Smooth muscle cell (in vitro differentiated cells): ENCODE data around the gene NELFE. TPM values are rescaled to one million over a fixed set of nuclear protein-coding genes. Genes with fewer than 3 reads are reported as not detected.

Experiments
- DNase-seq: peaks from one replicate; lab custom pipeline; 2025; ENCODE audit not compliant: unreplicated experiment; lab: John Stamatoyannopoulos, UW
- H2AFZ ChIP-seq: fragments of 200-600 bp; sonication (generic); 2 replicates; pipeline ENCODE4 v1.6.0; 2016; ENCODE audit warnings: antibody characterized with exemption, low read depth, mild to moderate bottlenecking
- H3F3A ChIP-seq: fragments of 200-600 bp; sonication (generic); 2 replicates; pipeline ENCODE4 v1.6.0; 2017; ENCODE audit warnings: antibody characterized with exemption, low read depth
- H3K27ac ChIP-seq: fragments of 200-600 bp; sonication (generic); 2 replicates; pipeline ENCODE4 v1.5.1; 2016; ENCODE audit warnings: low read depth, mild to moderate bottlenecking
- H3K27me3 ChIP-seq: fragments of 200-600 bp; sonication (generic); 2 replicates; pipeline ENCODE4 v1.6.1; 2016; ENCODE audit warnings: low read depth, mild to moderate bottlenecking
- H3K36me3 ChIP-seq: fragments of 200-600 bp; sonication (generic); 2 replicates; pipeline ENCODE4 v1.5.1; 2016; ENCODE audit warnings: low read depth
- H3K4me1 ChIP-seq: fragments of 200-600 bp; sonication (generic); 2 replicates; pipeline ENCODE4 v1.5.1; 2016; ENCODE audit warnings: low read depth
- H3K4me2 ChIP-seq: fragments of 200-600 bp; sonication (generic); 2 replicates; pipeline ENCODE4 v1.6.0; 2016; ENCODE audit warnings: mild to moderate bottlenecking
- H3K4me3 ChIP-seq: fragments of 200-600 bp; sonication (generic); 2 replicates; pipeline ENCODE4 v1.5.1; 2016; ENCODE audit warnings: mild to moderate bottlenecking
- H3K79me2 ChIP-seq: fragments of 200-600 bp; sonication (generic); 2 replicates; pipeline ENCODE4 v1.6.0; 2016; ENCODE audit warnings: low read depth, mild to moderate bottlenecking
- H3K9ac ChIP-seq: fragments of 200-600 bp; sonication (generic); 2 replicates; pipeline ENCODE4 v1.6.0; 2016; ENCODE audit warnings: low read depth
- H3K9me3 ChIP-seq: fragments of 200-600 bp; sonication (generic); replicated peaks from 2 replicates; pipeline ENCODE4 v1.5.1; 2016; ENCODE audit warnings: low read depth
- H4K20me1 ChIP-seq: fragments of 200-600 bp; sonication (generic); 2 replicates; pipeline ENCODE4 v1.6.0; 2016; ENCODE audit warnings: low read depth
- WGBS: methylation state at CpG from one replicate; pipeline ENCODE4 v1.1.7; 2016; ENCODE audit warnings: low lambda C conversion rate; 5-methylcytosine and 5-hydroxymethylcytosine counted together
- polyA plus RNA-seq: library from polyadenylated mRNA; unstranded; fragments of >200 nt; fragmentation: Nextera tagmentation; extraction: Ambion mirVana; gene quantifications from 2 replicates; pipeline ENCODE4 v1.2.1, GENCODE V29; 2016
- total RNA-seq: library from RNA; depleted of rRNA; stranded (reverse); fragments of >200 nt; gene quantifications from 2 replicates; pipeline ENCODE4 v1.2.3, GENCODE V29; 2014
- TF ChIP-seq, protein P1 (sequence below): fragments of 200-600 bp; sonication (generic); IDR thresholded peaks from 2 replicates; pipeline ENCODE4 v1.5.1; 2017; ENCODE audit warnings: borderline replicate concordance, mild to moderate bottlenecking, antibody characterized with exemption; ENCODE audit not compliant: insufficient read depth, poor library complexity, severe bottlenecking

NELFE gene
- total and polyA plus RNA-seq, 2 experiments from 2014 or later = 91.5 to 134 TPM

DNA sequence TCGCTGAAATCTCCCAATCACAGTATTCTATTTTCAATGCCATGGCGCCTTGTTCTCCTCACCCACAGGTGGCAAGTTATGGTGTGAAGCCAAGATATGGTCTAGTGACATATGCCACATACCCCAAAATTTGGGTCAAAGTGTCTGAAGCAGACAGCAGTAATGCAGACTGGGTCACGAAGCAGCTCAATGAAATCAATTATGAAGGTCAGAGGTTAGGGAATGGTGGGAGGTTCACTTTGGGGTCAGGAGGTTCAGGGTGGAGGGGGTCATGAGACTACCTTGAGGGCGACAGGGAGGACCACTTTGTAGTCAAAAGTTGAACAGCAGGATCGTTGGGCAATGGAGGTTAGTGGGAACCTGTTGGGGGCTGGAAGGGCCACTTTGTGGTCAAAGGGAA, 10.5 kb downstream of the NELFE start:
- H3K36me3 ChIP-seq = no peaks in the 10 kb centered on the region
- peaks cover 6% of the 10 kb centered on the region for H3F3A ChIP-seq
- TF ChIP-seq, protein P1, sequence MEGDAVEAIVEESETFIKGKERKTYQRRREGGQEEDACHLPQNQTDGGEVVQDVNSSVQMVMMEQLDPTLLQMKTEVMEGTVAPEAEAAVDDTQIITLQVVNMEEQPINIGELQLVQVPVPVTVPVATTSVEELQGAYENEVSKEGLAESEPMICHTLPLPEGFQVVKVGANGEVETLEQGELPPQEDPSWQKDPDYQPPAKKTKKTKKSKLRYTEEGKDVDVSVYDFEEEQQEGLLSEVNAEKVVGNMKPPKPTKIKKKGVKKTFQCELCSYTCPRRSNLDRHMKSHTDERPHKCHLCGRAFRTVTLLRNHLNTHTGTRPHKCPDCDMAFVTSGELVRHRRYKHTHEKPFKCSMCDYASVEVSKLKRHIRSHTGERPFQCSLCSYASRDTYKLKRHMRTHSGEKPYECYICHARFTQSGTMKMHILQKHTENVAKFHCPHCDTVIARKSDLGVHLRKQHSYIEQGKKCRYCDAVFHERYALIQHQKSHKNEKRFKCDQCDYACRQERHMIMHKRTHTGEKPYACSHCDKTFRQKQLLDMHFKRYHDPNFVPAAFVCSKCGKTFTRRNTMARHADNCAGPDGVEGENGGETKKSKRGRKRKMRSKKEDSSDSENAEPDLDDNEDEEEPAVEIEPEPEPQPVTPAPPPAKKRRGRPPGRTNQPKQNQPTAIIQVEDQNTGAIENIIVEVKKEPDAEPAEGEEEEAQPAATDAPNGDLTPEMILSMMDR = no peak
- H3K9me3 ChIP-seq = no peaks in the 10 kb centered on the region
- no peak overlapping the region for H3K9ac ChIP-seq
- WGBS = 96% methylated on average over 5 of the region's 5 CpGs
- H3K27me3 ChIP-seq = peaks cover 18% of the 10 kb centered on the region
- no peak for DNase-seq
- no peak overlapping the region for H2AFZ ChIP-seq
- no peaks in the 10 kb centered on the region for H4K20me1 ChIP-seq
- no peak overlapping the region for H3K27ac ChIP-seq
- no peaks in the 10 kb centered on the region for H3K79me2 ChIP-seq
- no peaks in the 10 kb centered on the region for H3K4me1 ChIP-seq
- no peak overlapping the region for H3K4me2 ChIP-seq
- no peak overlapping the region for H3K4me3 ChIP-seq

DNA sequence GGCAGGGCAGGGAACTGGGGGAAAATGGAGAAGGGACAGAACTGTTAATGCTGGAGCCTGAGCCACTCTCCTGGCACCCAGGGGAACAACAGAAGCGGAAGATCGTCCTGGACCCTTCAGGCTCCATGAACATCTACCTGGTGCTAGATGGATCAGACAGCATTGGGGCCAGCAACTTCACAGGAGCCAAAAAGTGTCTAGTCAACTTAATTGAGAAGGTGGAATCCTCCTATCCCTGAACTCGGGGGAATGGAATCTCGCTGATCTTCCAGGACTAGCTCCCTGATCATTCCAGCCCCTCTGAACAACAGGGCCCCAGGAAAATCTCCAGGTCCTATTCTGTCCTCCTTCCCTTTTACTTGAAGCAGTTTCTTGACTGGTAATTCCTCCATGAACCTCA, 10.9 kb downstream of the NELFE start:
- Histone ChIP-seq H3K4me3 (no peak overlapping the region), H3K4me2 (no peak overlapping the region)
- TF ChIP-seq, protein P1 = no peak

DNA sequence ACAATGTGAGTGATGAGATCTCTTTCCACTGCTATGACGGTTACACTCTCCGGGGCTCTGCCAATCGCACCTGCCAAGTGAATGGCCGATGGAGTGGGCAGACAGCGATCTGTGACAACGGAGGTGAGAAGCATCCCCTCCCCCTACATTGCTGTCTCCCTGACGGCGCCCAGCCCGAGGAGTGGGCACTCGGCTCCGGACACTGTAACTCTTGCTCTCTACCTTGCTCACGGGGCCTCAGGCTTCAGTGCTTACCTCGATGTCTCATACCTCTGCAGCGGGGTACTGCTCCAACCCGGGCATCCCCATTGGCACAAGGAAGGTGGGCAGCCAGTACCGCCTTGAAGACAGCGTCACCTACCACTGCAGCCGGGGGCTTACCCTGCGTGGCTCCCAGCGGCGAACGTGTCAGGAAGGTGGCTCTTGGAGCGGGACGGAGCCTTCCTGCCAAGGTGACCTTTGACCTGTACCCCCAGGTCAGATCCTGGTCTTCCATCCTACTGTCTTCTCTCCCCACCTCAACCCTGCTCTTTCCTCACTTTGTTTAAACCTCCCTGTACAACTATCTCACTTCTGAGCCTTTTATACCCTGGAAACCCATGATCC, 11.6 kb downstream of the NELFE start:
- Histone ChIP-seq H3K9ac (no peak overlapping the region), H3K27ac (no peak overlapping the region), H3K4me1 (no peaks in the 10 kb centered on the region), H3K4me2 (no peak overlapping the region), H3K4me3 (no peak overlapping the region), H3K9me3 (no peaks in the 10 kb centered on the region), H3K79me2 (no peaks in the 10 kb centered on the region), H3K27me3 (peaks cover 18% of the 10 kb centered on the region), H3K36me3 (no peaks in the 10 kb centered on the region), H3F3A (no peaks in the 10 kb centered on the region), H4K20me1 (no peaks in the 10 kb centered on the region), H2AFZ (no peak overlapping the region)
- WGBS = 86% methylated on average over 24 of the region's 24 CpGs
- DNase-seq = no peak
- TF ChIP-seq, protein P1 = no peak

More for the DNA sequence above, 10.9 kb downstream of the NELFE start:
- H3K4me1 ChIP-seq = no peaks in the 10 kb centered on the region
- no peak overlapping the region for H3K27ac ChIP-seq
- peaks cover 18% of the 10 kb centered on the region for H3K27me3 ChIP-seq
- H3K9ac ChIP-seq = no peak overlapping the region
- H3K9me3 ChIP-seq = no peaks in the 10 kb centered on the region
- H3K79me2 ChIP-seq = no peaks in the 10 kb centered on the region
- peaks cover 5% of the 10 kb centered on the region for H3F3A ChIP-seq
- H2AFZ ChIP-seq = no peak overlapping the region
- no peak for DNase-seq
- H3K36me3 ChIP-seq = no peaks in the 10 kb centered on the region
- no peaks in the 10 kb centered on the region for H4K20me1 ChIP-seq
- WGBS = 90% methylated on average over 4 of the region's 4 CpGs

DNA sequence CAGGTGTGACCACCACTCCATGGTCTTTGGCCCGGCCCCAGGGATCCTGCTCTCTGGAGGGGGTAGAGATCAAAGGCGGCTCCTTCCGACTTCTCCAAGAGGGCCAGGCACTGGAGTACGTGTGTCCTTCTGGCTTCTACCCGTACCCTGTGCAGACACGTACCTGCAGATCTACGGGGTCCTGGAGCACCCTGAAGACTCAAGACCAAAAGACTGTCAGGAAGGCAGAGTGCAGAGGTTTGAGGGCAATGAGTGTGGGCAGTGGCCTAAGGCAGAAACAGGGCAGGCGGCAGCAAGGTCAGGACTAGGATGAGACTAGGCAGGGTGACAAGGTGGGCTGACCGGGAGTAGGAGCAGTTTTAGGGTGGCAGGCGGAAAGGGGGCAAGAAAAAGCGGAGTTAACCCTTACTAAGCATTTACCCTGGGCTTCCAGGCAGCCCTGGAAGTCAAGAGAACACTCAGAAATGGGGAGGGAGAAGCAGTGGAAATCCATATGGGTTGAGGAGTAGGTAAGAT, 12.3 kb downstream of the NELFE start:
- H3K4me2 ChIP-seq = no peak overlapping the region
- TF ChIP-seq, protein P1 = no peak
- H3K36me3 ChIP-seq = no peaks in the 10 kb centered on the region
- H4K20me1 ChIP-seq = no peaks in the 10 kb centered on the region
- H3K27ac ChIP-seq = no peak overlapping the region
- no peaks in the 10 kb centered on the region for H3K4me1 ChIP-seq
- no peak for DNase-seq
- 82% methylated on average over 11 of the region's 11 CpGs for WGBS
- H3K9me3 ChIP-seq = no peaks in the 10 kb centered on the region
- H3K9ac ChIP-seq = no peak overlapping the region
- no peak overlapping the region for H2AFZ ChIP-seq
- no peaks in the 10 kb centered on the region for H3F3A ChIP-seq
- H3K27me3 ChIP-seq = peaks cover 18% of the 10 kb centered on the region
- H3K4me3 ChIP-seq = peak overlapping the region; percentile 24
- no peaks in the 10 kb centered on the region for H3K79me2 ChIP-seq
